IMR-90 (cell line): ENCODE data around the gene PSD. TPM values are rescaled to one million over a fixed set of nuclear protein-coding genes. Genes with fewer than 3 reads are reported as not detected.

ENCODE experiments used
- ATAC-seq: fragments of 200-7000 bp; cut with Tn5 transposase; 2 replicates; pipeline ENCODE4 v1.9.1; 2020; ENCODE audit warnings: low read depth, mild to moderate bottlenecking, moderate library complexity
- BruUV-seq: library from RNA; stranded (reverse); fragments of 400-500 nt; replicated peaks from 2 replicates; lab custom pipeline; 2021; lab: Mats Ljungman, UMichigan
- CTCF ChIA-PET: fragments of 300-600 bp; formaldehyde crosslinking; extraction: SDS; loops from one replicate; lab custom pipeline; 2021; ENCODE audit warnings: antibody characterized with exemption; lab: Yijun Ruan, JAX
- POLR2A ChIA-PET: fragments of 300-600 bp; sonication (Branson Sonifier 250); formaldehyde crosslinking; loops from one replicate; lab custom pipeline; 2022; ENCODE audit warnings: antibody characterized with exemption; ENCODE audit not compliant: unreplicated experiment; lab: Charles Lee
- DNase-seq: peaks from one replicate; pipeline ENCODE4 v3.0.0; 2013
- H2AFZ ChIP-seq: replicated peaks from 2 replicates; pipeline ENCODE3; 2013; ENCODE audit warnings: low read length, mild to moderate bottlenecking; ENCODE audit not compliant: poor library complexity
- H2AK5ac ChIP-seq: 2 replicates; pipeline ENCODE4 v1.6.1; 2013; ENCODE audit warnings: low read depth, low read length, inconsistent platforms
- H2AK9ac ChIP-seq: replicated peaks from 2 replicates; pipeline ENCODE3; 2013; ENCODE audit warnings: mild to moderate bottlenecking, low read depth, low read length, moderate library complexity; ENCODE audit not compliant: poor library complexity
- H2BK120ac ChIP-seq: 2 replicates; pipeline ENCODE4 v1.6.1; 2013; ENCODE audit warnings: low read depth, low read length, inconsistent platforms
- H2BK15ac ChIP-seq: 3 replicates; pipeline ENCODE4 v1.6.1; 2013; ENCODE audit warnings: low read depth, low read length, inconsistent platforms
- H2BK20ac ChIP-seq: 2 replicates; pipeline ENCODE4 v1.6.1; 2013; ENCODE audit warnings: low read depth, mild to moderate bottlenecking, inconsistent platforms, low read length, moderate library complexity
- H2BK5ac ChIP-seq: 2 replicates; pipeline ENCODE4 v1.6.1; 2013; ENCODE audit warnings: mild to moderate bottlenecking, low read depth, low read length, inconsistent platforms; ENCODE audit not compliant: poor library complexity, severe bottlenecking
- H3K14ac ChIP-seq: replicated peaks from 2 replicates; pipeline ENCODE4 v1.6.1; 2013; ENCODE audit warnings: low read depth, low read length, inconsistent platforms
- H3K18ac ChIP-seq: 2 replicates; pipeline ENCODE4 v1.6.1; 2013; ENCODE audit warnings: low read depth, low read length, control low read depth
- H3K23ac ChIP-seq: 2 replicates; pipeline ENCODE4 v1.6.1; 2013; ENCODE audit warnings: low read depth, low read length, inconsistent platforms
- H3K27ac ChIP-seq: 2 replicates; pipeline ENCODE4 v1.5.1; 2013; ENCODE audit warnings: mild to moderate bottlenecking, control low read depth, low read length; ENCODE audit not compliant: insufficient read depth
- H3K27me3 ChIP-seq: 2 replicates; pipeline ENCODE4 v1.6.1; 2013; ENCODE audit warnings: low read length; ENCODE audit not compliant: control insufficient read depth, insufficient read depth
- H3K36me3 ChIP-seq: 2 replicates; pipeline ENCODE4 v1.6.1; 2013; ENCODE audit warnings: low read length, mixed read lengths; ENCODE audit not compliant: control insufficient read depth, insufficient read depth
- H3K4ac ChIP-seq: 2 replicates; pipeline ENCODE4 v1.6.1; 2013; ENCODE audit warnings: low read depth, low read length, inconsistent platforms
- H3K4me1 ChIP-seq: 2 replicates; pipeline ENCODE4 v1.6.1; 2013; ENCODE audit warnings: low read length, mixed read lengths; ENCODE audit not compliant: control insufficient read depth, insufficient read depth
- H3K4me2 ChIP-seq: 2 replicates; pipeline ENCODE4 v1.6.1; 2013; ENCODE audit warnings: low read depth, mild to moderate bottlenecking, control low read depth, low read length, moderate library complexity
- H3K4me3 ChIP-seq: 2 replicates; pipeline ENCODE4 v1.5.1; 2013; ENCODE audit warnings: low read depth, mild to moderate bottlenecking, control low read depth, low read length, moderate library complexity; ENCODE audit not compliant: insufficient read depth
- H3K56ac ChIP-seq: 2 replicates; pipeline ENCODE4 v1.6.1; 2013; ENCODE audit warnings: low read length, inconsistent platforms; ENCODE audit not compliant: insufficient read depth; ENCODE audit errors: extremely low read depth
- H3K79me1 ChIP-seq, 2 experiments: 2 replicates each; pipeline ENCODE4 v1.6.1; 2013; ENCODE audit warnings: low read length in 2 of 2, inconsistent platforms in 1 of 2, low read depth in 1 of 2
- H3K9ac ChIP-seq: 2 replicates; pipeline ENCODE4 v1.6.1; 2013; ENCODE audit warnings: low read depth, low read length, control low read depth
- H3K9me1 ChIP-seq: 2 replicates; pipeline ENCODE4 v1.6.1; 2013; ENCODE audit warnings: low read length, inconsistent platforms; ENCODE audit not compliant: insufficient read depth
- H3K9me3 ChIP-seq: 2 replicates; pipeline ENCODE4 v1.6.1; 2013; ENCODE audit warnings: low read length; ENCODE audit not compliant: control insufficient read depth, insufficient read depth
- H4K20me1 ChIP-seq: 2 replicates; pipeline ENCODE4 v1.6.1; 2013; ENCODE audit warnings: low read length, inconsistent platforms; ENCODE audit not compliant: insufficient read depth
- H4K5ac ChIP-seq: 2 replicates; pipeline ENCODE4 v1.6.1; 2013; ENCODE audit warnings: mild to moderate bottlenecking, low read depth, low read length, control low read depth
- H4K8ac ChIP-seq, 2 experiments: 2 replicates each; pipeline ENCODE4 v1.6.1; 2013; ENCODE audit warnings: low read depth in 2 of 2, low read length in 2 of 2, control low read depth in 1 of 2, inconsistent platforms in 1 of 2
- H4K91ac ChIP-seq: 2 replicates; pipeline ENCODE4 v1.6.1; 2013; ENCODE audit warnings: low read depth, low read length, inconsistent platforms; ENCODE audit not compliant: insufficient read depth
- BHLHE40 ChIP-seq: fragments of 150-350 bp; IDR thresholded peaks from 2 replicates; pipeline ENCODE4 v1.6.1; 2016; ENCODE audit warnings: mild to moderate bottlenecking, low read depth, low read length
- CHD1 ChIP-seq: IDR thresholded peaks from 2 replicates; pipeline ENCODE4 v1.6.1; 2012; ENCODE audit warnings: low read depth, low read length, improper control_type of control experiment
- CTCF ChIP-seq: conservative IDR thresholded peaks from 2 replicates; pipeline ENCODE4 v1.5.1; 2012; ENCODE audit warnings: mild to moderate bottlenecking, low read depth, low read length, improper control_type of control experiment
- ELK1 ChIP-seq: fragments of 150-350 bp; IDR thresholded peaks from 2 replicates; pipeline ENCODE4 v1.6.1; 2016; ENCODE audit warnings: low read depth, mild to moderate bottlenecking, low read length, moderate library complexity, borderline replicate concordance
- NFE2L2 ChIP-seq: fragments of 150-350 bp; IDR thresholded peaks from 2 replicates; pipeline ENCODE4 v1.6.1; 2016; ENCODE audit warnings: low read depth, mild to moderate bottlenecking, low read length
- POLR2A ChIP-seq: IDR thresholded peaks from 2 replicates; pipeline ENCODE4 v1.6.1; 2012; ENCODE audit warnings: mild to moderate bottlenecking, low read depth, low read length
- RCOR1 ChIP-seq: IDR thresholded peaks from 2 replicates; pipeline ENCODE4 v1.6.1; 2012; ENCODE audit warnings: mild to moderate bottlenecking, low read length, improper control_type of control experiment; ENCODE audit not compliant: insufficient replicate concordance
- WGBS, 2 experiments: methylation state at CpG; one replicate each; pipeline versions ENCODE4 v1.1.5 to v1.1.7; 2013; ENCODE audit warnings: missing lambda C conversion rate in 2 of 2; ENCODE audit not compliant: insufficient read length in 1 of 2; ENCODE audit errors: extremely low coverage in 2 of 2; 5-methylcytosine and 5-hydroxymethylcytosine counted together
- dilution Hi-C: fragments of 300-500 bp; cut with HindIII; formaldehyde crosslinking; loops from one replicate; pipeline ENCODE4 v1.14.3; 2018; ENCODE audit warnings: low sequenced_read_pairs; ENCODE audit not compliant: unreplicated experiment
- in situ Hi-C: fragments of 300-500 bp; cut with MboI; formaldehyde crosslinking; loops from 3 replicates; pipeline ENCODE4 v1.14.3; 2019; ENCODE audit warnings: low sequenced_read_pairs, inconsistent platforms, mixed read lengths
- intact Hi-C: fragments of 100-400 bp; cut with micrococcal nuclease; formaldehyde crosslinking; loops from 2 replicates; pipeline ENCODE4 v1.10.0; 2022
- polyA plus RNA-seq, 3 experiments: library from polyadenylated mRNA; depleted of rRNA; stranded (reverse); fragments of >200 nt; gene quantifications; 2 replicates each; pipeline ENCODE4 v1.2.3, GENCODE V29; 2012; ENCODE audit warnings: low replicate concordance in 1 of 3
- total RNA-seq: library from RNA; depleted of rRNA; stranded (reverse); fragments of >200 nt; gene quantifications from 2 replicates; pipeline ENCODE4 v1.2.3, GENCODE V29; 2012

The PSD gene
- total and polyA plus RNA-seq, 2 of the 4 experiments (the other 2 are of a cell fraction): 2.0 to 4.4 TPM

- H4K5ac ChIP-seq: peak overlapping the region; percentile 25; the same call in 1 of the 2 replicates
- ChIA-PET CTCF (interaction anchor here (0.6 to 1.7 kb wide), 5 partner anchors 9 to 193 kb away, joined by 3 to 4 read pairs (median 3); no protein-coding TSS in a partner anchor), POLR2A (no interaction called here)
- H4K8ac ChIP-seq: peak overlapping the region; percentile 56 to 81; a peak in 2 of 4 replicates
- ATAC-seq (0 out of 2 replicates have a peak, but pooled peaks have one; percentile 0), DNase-seq (peak; percentile 55)
- no peak overlapping the region; the same call in 1 of the 2 replicates for H4K91ac ChIP-seq
- H3K14ac ChIP-seq: peak overlapping the region; percentile 67; the same call in 1 of the 2 replicates
- H3K27ac ChIP-seq: peak overlapping the region; percentile 55
- H3K4ac ChIP-seq: peak overlapping the region; percentile 84
- peak overlapping the region; percentile 82 for H2BK5ac ChIP-seq
- H3K4me2 ChIP-seq: peak overlapping the region; percentile 99
- peak overlapping the region; percentile 86 for H2AK9ac ChIP-seq
- peak overlapping the region; percentile 37 for H2BK120ac ChIP-seq
- H2BK20ac ChIP-seq: no peak overlapping the region
- in situ Hi-C loops: loop anchor here (5.0 kb wide), 1 partner anchor 82 kb away; no protein-coding TSS in a partner anchor
- H3K36me3 ChIP-seq: peaks cover 6% of the 10 kb centered on the region; the same call in 1 of the 2 replicates
- peaks cover 10% of the 10 kb centered on the region for H3K4me1 ChIP-seq
- peak overlapping the region; percentile 94 for H2AFZ ChIP-seq
- peak overlapping the region; percentile 51 for H3K4me3 ChIP-seq
- no peak overlapping the region for H2BK15ac ChIP-seq
- intact Hi-C loops: loop anchor here (1.0 to 10.0 kb wide), 6 partner anchors 26 to 250 kb away; partner anchors contain the start of gene TRIM8
- H2AK5ac ChIP-seq: peak overlapping the region; percentile 91
- H3K27me3 ChIP-seq: no peaks in the 10 kb centered on the region
- peaks cover 16 to 31% of the 10 kb centered on the region in 2 experiments for H3K79me1 ChIP-seq
- WGBS, 2 experiments: 0% methylated on average over 15 of the region's 35 CpGs; no CpG with 5 or more reads in 1 of the 2 experiments
- H3K9me1 ChIP-seq: peaks cover 10% of the 10 kb centered on the region
- peak overlapping the region; percentile 58 for H3K9ac ChIP-seq
- H3K56ac ChIP-seq: no peak overlapping the region; the same call in 1 of the 2 replicates
- H3K9me3 ChIP-seq: no peaks in the 10 kb centered on the region
- BruUV-seq: no TSS peak
- H3K23ac ChIP-seq: peak overlapping the region; percentile 89
- dilution Hi-C loops: no loop called here
- peak overlapping the region; percentile 55; the same call in 1 of the 2 replicates for H3K18ac ChIP-seq
- TF ChIP-seq CHD1 (no peak), CTCF (no peak), BHLHE40 (no peak), POLR2A (no peak; the same call in 1 of the 2 replicates), NFE2L2 (no peak), ELK1 (no peak), RCOR1 (no peak)
- 0 out of 2 replicates have a peak, but pooled peaks cover 3% of the 10 kb centered on the region for H4K20me1 ChIP-seq
These were observed 23.7 kb downstream of the PSD start for GRCh38 chr10:102394801-102395399.
